GM18505 (cell line): ENCODE data around the gene CNPY3.
A peak's percentile ranks its signal among the peaks of the same experiment; 100 is the strongest.

Experiments
- ATAC-seq: cut with Tn5 transposase; IDR thresholded peaks from one replicate; pipeline ENCODE4 v1.9.1; 2021; ENCODE audit not compliant: unreplicated experiment
- POLR2A ChIP-seq: IDR thresholded peaks from 4 replicates; pipeline ENCODE4 v1.6.1; 2011; ENCODE audit warnings: borderline replicate concordance; ENCODE audit not compliant: insufficient read depth, insufficient read length; ENCODE audit errors: extremely low read depth

Gene CNPY3

DNA sequence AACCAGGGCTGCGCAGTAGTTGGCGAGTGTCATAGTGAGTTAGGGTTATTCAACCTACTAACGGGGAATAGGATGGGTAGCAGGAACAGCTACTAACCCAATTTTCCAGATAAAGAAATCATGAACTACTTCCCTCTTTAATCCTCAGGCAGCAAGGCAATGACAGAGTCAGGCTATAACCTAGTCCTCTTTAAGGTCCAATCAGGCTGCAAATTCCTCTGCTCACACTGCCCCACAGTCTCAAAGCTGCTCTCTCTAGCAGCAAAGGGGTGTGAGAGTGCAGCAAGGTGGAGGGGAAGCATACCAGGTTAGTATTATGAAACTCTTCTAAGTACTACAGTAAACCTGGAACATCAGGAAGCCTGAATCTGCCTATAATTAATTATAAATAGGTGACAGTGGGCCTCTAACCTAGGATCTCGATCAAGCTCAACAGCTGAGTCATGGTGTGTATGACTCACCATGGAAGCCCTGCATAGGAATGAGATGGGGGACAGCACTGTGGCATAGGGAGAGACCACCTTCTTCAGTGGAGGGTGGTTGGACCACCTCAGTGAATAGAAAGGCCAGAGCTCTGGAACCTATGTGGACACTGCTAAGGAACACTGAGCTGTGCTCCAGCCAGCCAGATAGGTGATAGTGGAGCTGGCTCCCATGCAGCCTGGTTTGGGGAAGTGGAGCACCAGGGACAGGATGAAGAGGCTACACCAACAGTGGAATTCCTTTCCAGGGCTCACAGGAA lies 41.8 kb downstream of the CNPY3 start:
- no peak for ATAC-seq
- TF ChIP-seq POLR2A, result no peak

- TF ChIP-seq POLR2A, result no peak
- no peak for ATAC-seq
These were observed 42.6 kb downstream of the CNPY3 start for GRCh38 chr6:42971746-42972327.

GRCh38 chr6:42973926-42974325 lies 44.6 kb downstream of the CNPY3 start:
- ATAC-seq, result no peak
- no peak for TF ChIP-seq POLR2A

DNA sequence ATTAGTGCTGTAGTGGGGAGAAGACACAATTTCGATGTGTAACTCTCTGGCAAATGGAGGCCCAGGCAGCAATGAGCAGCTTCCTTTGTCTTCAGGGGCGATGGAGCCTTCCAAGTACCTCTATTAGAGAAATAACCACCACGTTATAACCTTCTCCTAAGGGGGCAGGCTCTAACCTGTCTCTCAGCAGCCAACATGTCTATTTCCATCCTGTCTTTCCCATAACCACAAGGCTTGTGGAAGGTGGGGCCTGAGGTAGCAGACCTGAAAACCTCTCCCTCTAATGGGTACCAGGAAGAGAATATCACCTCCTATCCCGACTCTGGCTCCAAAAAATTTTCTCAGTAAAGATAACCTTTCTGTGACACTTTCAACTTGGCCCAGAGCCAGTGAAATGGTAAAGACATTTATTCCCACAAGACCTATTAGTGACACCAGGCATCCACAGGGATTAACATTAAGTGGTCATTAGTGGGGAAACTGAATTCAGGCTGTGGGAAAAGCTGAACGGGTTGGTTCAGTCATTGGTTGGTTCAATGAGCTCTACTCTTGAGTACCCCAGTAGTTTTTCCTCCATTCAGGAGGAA lies 45.7 kb downstream of the CNPY3 start:
- no peak for ATAC-seq

GRCh38 chr6:42978487-42978838 lies 49.2 kb downstream of the CNPY3 start:
- no peak for TF ChIP-seq POLR2A
- ATAC-seq, result no peak

More for the DNA sequence above, 45.7 kb downstream of the CNPY3 start:
- TF ChIP-seq POLR2A, result no peak

DNA sequence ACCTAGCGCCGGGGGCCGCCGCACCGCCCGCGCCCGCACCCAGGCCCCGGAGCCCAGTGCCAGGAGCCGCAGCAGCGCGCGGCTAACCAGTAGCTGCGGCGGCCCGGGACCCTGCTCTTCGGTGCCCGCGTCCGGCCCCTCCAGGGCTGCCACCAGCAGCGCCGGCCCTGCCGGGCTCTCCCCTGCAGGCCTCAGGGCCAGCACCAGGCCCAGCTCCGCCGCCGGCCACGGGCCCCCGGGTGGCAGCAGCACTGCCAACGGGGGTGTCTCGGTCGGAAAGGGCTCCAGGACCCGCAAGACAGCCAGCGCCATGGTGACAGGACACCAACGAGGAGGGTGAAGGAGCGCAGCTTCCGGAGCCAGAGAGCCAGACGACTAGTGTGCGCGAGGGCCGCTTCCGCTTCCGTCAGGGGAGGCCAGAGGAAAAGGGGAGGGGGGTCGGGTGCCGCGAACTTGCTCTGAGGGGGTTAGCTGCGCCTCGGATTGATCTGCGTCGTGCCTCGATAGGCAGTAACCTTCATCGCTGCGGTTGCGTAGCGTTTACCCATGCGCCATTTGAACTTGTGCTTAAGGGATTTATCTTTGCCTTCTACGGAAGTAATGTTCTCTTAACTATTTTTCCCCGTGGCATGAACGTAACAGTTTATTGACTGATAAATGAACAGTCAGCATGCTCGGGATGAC lies 49.7 kb downstream of the CNPY3 start, which contains the start of gene PEX6:
Gene PEX6, minus strand, starts transcription at position 343 of the 684 bp plus-strand sequence. Its CDS starts 31 bp downstream, at position 312.
- ATAC-seq, result peak; percentile 88
- peak; percentile 94 for TF ChIP-seq POLR2A

DNA sequence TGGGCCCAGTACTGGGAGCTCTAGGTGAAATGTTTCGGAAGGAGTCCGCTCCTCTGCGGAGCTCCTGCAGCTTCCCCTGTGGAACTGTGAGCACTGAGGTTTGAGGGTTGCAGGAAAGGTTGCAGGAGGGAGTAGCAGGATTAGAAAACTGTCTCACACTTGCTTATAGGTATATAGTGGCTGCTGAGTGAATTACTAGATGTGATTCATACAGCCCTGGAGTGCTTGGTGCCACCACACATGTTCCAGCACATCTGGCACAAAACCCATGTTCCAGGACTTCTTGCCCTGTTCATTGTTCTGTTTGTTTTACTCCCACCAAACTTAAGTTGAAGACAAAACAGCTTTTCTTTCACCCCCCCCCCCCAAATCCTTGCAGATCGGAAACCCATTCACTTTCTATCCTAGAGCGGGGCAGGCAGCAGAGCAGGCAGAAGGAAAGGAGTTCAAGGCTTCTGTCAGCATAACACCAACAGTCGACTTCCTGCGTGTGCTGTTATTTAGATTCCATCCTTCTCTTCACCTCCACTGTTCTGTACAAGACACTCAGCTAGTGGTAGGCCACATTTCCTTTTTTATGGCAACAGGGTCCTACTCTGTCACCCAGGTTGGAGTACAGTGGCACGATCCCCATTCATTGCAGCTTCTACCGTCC lies 50.4 kb downstream of the CNPY3 start:
- TF ChIP-seq POLR2A, result no peak
- peak; percentile 12 for ATAC-seq

DNA sequence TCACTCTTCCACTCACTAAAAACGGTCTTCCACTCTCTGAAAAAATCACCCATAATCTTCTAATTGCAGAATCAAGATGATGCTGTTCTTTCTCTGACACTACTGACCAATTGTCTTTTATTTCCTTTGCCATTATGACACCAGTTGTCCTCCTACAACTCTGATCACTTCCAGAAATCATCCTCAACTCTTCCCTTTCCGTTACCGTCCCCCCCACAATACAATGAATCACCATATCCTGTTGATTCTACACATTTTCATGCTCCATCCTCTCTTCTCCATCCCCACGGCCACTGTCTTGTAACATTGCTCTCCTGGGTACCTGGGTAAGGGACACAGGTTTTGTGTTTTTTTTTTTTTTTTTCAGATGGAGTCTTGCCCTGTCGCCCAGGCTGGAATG lies 52.6 kb downstream of the CNPY3 start:
- TF ChIP-seq POLR2A, result no peak
- no peak for ATAC-seq

GRCh38 chr6:42984001-42984923 lies 55.0 kb downstream of the CNPY3 start, which contains the start of gene PPP2R5D:
Gene PPP2R5D (plus strand): TSS chr6:42984570. CDS start chr6:42984678, 108 bp downstream.
- TF ChIP-seq POLR2A, result peak; percentile 96

DNA sequence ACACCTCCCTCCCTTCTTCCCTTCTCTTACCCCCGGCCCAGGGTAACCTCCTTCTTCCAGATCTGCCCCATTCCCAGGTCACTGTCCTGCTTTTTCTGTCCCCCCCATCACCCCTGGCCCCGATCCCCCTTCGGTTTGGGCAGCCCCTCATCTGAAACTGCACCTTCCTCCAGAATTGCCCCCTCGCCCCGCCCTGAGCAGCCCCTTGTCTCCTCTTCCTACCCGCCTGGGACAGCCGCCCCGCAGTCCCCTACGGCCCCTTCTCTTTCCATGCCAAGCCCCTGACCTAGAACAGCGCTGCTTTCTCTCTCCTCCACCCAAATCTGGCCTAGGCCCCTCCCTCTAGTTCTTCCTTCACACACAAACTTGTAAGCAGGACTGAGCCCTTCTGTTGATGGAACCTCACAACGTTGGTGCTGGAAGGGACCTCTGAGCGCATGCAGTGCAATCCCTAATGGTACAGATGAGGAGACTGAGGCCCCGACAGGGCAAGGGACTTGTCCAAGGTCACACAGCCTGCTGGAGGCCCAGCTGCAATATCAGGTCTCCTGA lies 55.7 kb downstream of the CNPY3 start:
- no peak for ATAC-seq
- TF ChIP-seq POLR2A, result no peak

More at GRCh38 chr6:42984001-42984923, 55.0 kb downstream of the CNPY3 start, which contains the start of gene PPP2R5D:
- ATAC-seq, result peak; percentile 89

- no peak for TF ChIP-seq POLR2A
These were observed 58.5 kb downstream of the CNPY3 start for GRCh38 chr6:42987533-42988451.

DNA sequence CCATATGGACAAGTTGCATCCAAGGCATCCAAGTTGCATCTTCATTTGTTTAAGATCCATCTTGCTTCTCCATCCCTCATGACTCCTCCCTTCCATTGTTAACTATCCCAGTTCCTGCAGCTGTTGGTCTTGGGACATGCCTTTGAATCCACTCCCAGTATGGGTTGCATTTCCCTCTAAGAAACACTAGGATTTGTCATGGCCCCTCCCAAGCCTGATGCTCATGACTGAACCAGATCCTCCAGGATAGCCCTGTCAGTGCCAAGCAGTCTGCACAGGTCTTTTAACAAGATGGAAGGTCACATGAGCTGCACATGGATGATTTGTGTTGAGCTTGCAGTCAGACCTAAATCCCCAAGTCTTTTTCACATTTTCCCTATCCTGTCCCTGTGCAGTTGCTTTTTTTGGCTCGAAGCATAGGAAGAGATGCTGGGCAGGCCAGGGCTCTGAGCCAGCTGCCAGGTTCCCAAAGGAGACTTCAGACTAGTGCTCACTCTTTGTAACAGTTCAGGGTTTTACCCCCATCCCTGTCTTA lies 59.3 kb downstream of the CNPY3 start:
- no peak for ATAC-seq
- TF ChIP-seq POLR2A, result no peak

More at GRCh38 chr6:42987533-42988451, 58.5 kb downstream of the CNPY3 start:
- no peak for ATAC-seq
